ENCODE results near the gene UBR3.

- TF ChIP-seq CTCF (IDR thresholded peaks at IDR 0.05 in 8 of 11, conservative IDR thresholded peaks at IDR 0.05 in 3 of 11) (no peak), POLR2A (IDR thresholded peaks at IDR 0.05) (no peak), POLR2AphosphoS5 (IDR thresholded peaks at IDR 0.05) (no peak)
Observed at GRCh38 chr2:169961911-169962310, 134.7 kb downstream of the UBR3 start.
